Measurements from ENCODE around the gene NUP153.

DNA sequence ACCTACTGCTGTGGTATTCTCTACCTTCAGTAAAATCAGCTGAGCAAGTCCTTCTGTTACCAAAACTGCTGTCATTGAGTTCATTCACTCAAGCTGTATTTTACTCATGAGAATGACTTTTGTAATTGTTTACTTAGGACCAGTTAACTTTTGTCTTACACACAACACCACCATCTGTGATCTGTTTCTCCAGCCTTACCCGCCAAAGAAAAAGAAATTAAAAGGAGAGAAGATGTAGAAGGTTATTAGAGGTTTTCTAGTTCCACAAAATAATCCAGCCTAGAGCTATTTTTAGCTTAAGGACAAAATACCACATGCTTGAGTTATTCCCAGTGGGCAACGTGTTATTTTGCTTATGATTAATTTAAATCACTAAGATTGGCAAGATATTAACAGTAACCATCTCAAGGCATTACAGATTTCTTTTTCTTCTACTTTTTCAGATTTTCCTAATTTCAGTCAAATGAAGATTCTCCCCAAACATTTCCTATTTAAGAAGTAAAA, 68.5 kb downstream of the NUP153 start:
- TF ChIP-seq POLR2A (IDR thresholded peaks at IDR 0.05) = no peak
- TF ChIP-seq, protein P1, sequence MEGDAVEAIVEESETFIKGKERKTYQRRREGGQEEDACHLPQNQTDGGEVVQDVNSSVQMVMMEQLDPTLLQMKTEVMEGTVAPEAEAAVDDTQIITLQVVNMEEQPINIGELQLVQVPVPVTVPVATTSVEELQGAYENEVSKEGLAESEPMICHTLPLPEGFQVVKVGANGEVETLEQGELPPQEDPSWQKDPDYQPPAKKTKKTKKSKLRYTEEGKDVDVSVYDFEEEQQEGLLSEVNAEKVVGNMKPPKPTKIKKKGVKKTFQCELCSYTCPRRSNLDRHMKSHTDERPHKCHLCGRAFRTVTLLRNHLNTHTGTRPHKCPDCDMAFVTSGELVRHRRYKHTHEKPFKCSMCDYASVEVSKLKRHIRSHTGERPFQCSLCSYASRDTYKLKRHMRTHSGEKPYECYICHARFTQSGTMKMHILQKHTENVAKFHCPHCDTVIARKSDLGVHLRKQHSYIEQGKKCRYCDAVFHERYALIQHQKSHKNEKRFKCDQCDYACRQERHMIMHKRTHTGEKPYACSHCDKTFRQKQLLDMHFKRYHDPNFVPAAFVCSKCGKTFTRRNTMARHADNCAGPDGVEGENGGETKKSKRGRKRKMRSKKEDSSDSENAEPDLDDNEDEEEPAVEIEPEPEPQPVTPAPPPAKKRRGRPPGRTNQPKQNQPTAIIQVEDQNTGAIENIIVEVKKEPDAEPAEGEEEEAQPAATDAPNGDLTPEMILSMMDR (IDR thresholded peaks at IDR 0.05) = no peak
